GM20000 (cell line): Measurements from ENCODE around the gene TFAP2B.

Source experiments
- DNase-seq: peaks from one replicate; pipeline ENCODE4 v3.0.0; 2012; ENCODE audit warnings: low spot score
- CTCF ChIP-seq: IDR thresholded peaks from 2 replicates; pipeline ENCODE4 v1.5.1; 2012; ENCODE audit warnings: mild to moderate bottlenecking, control low read depth; ENCODE audit errors: extremely low read depth, missing control alignments

The TFAP2B gene

DNA sequence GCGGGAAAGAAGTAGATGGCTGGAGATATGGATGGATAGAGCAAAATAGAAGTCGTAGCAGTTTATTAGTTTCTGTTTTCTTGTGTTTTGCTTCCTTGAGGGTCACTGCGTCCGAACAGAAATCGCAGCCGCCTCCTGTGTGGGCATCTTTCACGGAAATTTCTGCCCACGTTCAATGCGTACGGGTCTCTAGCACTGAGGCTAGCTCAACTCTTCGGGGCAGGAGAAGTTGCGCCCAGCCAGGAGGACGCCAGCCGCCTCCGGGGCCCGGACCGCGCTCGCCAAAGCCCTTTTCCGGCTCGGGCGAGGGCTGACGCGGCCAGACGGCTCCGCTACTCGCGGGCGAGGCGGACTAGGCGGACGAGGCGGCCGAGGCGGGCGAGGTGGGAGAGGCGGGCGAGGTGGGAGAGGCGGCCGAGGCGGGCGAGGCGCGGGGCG is 814 bp downstream of the TFAP2B start:
- peak; percentile 53 for DNase-seq
- TF ChIP-seq CTCF, result no peak

- peak; percentile 61 for DNase-seq
- TF ChIP-seq CTCF, result no peak
Observed at GRCh38 chr6:50819904-50820868, 1.5 kb downstream of the TFAP2B start.

DNA sequence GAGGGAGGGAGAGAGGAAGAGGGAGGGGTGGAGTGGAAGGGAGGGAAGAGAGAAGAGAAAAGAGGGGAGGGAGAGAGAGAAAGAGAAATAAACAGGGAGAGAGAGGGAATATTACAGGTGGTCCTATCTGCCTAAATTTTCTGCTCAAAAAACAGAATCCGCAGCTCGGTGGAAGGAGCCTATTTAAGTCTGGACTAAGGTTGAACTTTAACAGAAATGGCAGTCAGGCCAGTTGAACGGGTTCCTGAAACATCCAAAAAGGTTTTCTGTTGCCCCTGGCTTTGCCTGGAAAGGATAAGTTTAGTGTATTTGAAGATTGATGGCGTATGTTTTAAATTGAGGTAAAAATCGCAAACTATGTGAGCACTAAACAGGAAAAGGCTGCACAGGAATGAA is 2.2 kb downstream of the TFAP2B start:
- TF ChIP-seq CTCF, result no peak
- DNase-seq, result no peak

DNA sequence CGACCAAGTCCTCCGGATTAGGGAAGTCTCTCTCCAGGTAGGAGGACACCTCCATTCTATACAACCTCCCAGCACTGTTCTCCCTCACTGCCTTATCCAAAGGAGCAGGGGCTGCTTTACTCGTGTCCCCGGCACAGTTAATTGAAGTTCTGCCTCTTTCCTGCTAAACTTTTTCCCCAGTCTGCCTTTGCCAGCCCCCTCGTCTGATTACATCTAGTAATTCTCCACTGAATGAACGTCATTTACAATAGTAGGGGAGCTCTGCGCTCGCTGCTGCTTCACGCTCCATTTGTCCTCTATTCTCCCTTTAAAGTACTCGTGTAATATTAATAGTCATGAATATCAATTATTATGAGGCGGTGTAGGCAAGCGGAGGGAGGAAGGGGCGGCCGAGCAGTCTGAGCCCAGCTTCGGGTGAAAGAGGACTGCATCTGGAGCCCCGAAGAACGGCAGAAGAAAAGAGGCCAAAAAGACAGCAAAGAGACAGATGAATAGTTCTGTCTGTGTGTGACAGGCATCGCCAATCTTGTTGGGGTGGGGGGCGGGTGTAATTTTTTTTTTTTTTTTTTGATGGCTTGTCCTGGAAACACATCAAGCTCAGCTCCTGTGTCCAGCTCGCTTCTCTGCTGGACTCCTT is 2.9 kb downstream of the TFAP2B start:
- TF ChIP-seq CTCF, result no peak
- DNase-seq, result no peak

DNA sequence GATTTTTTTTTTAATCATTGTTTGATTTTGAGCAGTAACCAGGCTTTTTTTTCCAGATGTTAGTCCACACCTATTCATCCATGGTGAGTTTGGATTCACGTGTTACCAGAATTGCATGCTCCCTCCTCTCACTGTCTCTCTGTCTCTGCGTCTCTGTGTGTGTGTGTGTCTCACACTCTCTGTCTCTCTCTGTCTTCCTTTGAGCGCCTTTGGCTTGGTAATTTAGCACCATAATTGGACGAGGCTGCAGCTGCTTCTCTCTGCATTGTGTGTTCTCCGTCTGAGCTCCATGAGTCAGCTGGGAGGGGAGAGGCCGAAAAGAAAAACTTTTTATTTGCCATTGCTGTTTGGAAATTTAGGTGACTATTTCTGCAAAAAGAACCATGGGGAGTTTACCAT is 3.4 kb downstream of the TFAP2B start:
- no peak for TF ChIP-seq CTCF
- DNase-seq, result no peak

DNA sequence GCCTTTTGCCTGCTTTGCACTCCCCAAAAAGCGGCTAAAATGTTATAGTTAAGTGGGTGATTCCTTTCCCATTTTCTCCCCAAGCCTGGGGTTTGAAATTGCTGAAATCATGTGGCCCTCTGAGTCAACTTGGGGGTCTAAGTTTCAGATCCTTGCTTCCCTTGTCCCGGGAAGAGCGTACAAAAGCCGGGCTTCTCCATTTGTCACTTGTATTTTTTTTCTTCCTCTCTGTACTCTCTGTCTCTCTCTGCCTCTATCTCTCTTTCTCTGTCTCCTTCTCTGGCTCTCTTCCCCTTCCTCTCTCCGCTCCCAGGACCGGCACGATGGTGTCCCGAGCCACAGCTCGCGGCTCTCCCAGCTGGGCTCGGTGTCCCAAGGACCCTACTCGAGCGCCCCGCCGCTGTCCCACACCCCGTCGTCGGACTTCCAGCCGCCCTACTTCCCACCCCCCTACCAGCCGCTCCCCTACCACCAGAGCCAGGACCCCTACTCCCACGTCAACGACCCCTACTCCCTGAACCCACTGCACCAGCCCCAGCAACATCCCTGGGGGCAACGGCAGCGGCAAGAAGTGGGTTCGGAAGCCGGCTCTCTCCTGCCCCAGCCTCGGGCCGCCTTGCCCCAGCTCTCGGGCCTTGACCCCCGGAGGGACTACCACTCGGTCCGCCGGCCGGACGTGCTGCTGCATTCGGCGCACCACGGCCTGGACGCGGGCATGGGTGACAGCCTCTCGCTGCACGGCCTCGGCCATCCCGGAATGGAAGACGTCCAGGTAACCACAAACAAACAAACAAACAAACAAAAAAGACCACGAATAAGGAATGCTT is 4.6 kb downstream of the TFAP2B start:
- no peak for DNase-seq
- no peak for TF ChIP-seq CTCF

- DNase-seq, result no peak
- no peak for TF ChIP-seq CTCF
Observed at GRCh38 chr6:50824552-50824951, 5.9 kb downstream of the TFAP2B start.
